ENCODE measurements around the gene GABRR2. TPM values are rescaled to one million over a fixed set of nuclear protein-coding genes. Genes with fewer than 3 reads are reported as not detected.

GABRR2 gene
- total RNA-seq, 1 donor from 2014 or later, result 0.36 TPM

GRCh38 chr6:89347825-89348224, 32.7 kb upstream of the GABRR2 start:
- no peaks in the 10 kb centered on the region for H3K9me3 Mint-ChIP-seq (ENCODE audit: unreplicated experiment)
- peaks cover 2% of the 10 kb centered on the region for H3K27me3 Mint-ChIP-seq (ENCODE audit: unreplicated experiment)
- H3K27ac Mint-ChIP-seq (ENCODE audit: unreplicated experiment), result no peak overlapping the region
- no peak for TF ChIP-seq CTCF (IDR thresholded peaks at IDR 0.05; ENCODE audit: unreplicated experiment)
- H3K4me3 Mint-ChIP-seq (ENCODE audit: unreplicated experiment), result no peak overlapping the region
- DNase-seq (ENCODE audit: low spot score), result no peak
- H3K36me3 Mint-ChIP-seq (ENCODE audit: low read depth, unreplicated experiment), result peaks cover 5% of the 10 kb centered on the region
- H3K4me1 Mint-ChIP-seq (ENCODE audit: unreplicated experiment), result peaks cover 53% of the 10 kb centered on the region

- no peak overlapping the region for H3K27ac Mint-ChIP-seq (ENCODE audit: unreplicated experiment)
- H3K9me3 Mint-ChIP-seq (ENCODE audit: unreplicated experiment), result no peaks in the 10 kb centered on the region
- peaks cover 49% of the 10 kb centered on the region for H3K4me1 Mint-ChIP-seq (ENCODE audit: unreplicated experiment)
- no peak for DNase-seq (ENCODE audit: low spot score)
- peaks cover 8% of the 10 kb centered on the region for H3K36me3 Mint-ChIP-seq (ENCODE audit: low read depth, unreplicated experiment)
- H3K4me3 Mint-ChIP-seq (ENCODE audit: unreplicated experiment), result no peak overlapping the region
- TF ChIP-seq CTCF (IDR thresholded peaks at IDR 0.05; ENCODE audit: unreplicated experiment), result no peak
- peaks cover 2% of the 10 kb centered on the region for H3K27me3 Mint-ChIP-seq (ENCODE audit: unreplicated experiment)
These were observed 31.3 kb upstream of the GABRR2 start for GRCh38 chr6:89346433-89346832.

- TF ChIP-seq CTCF (IDR thresholded peaks at IDR 0.05; ENCODE audit: unreplicated experiment), result no peak
- Mint-ChIP-seq H3K36me3 (ENCODE audit: low read depth, unreplicated experiment) (peaks cover 21% of the 10 kb centered on the region), H3K27ac (ENCODE audit: unreplicated experiment) (no peak overlapping the region), H3K4me3 (ENCODE audit: unreplicated experiment) (no peak overlapping the region), H3K9me3 (ENCODE audit: unreplicated experiment) (no peaks in the 10 kb centered on the region), H3K27me3 (ENCODE audit: unreplicated experiment) (peaks cover 2% of the 10 kb centered on the region), H3K4me1 (ENCODE audit: unreplicated experiment) (peaks cover 7% of the 10 kb centered on the region)
- no peak for DNase-seq (ENCODE audit: low spot score)
These were observed 24.5 kb upstream of the GABRR2 start for GRCh38 chr6:89339565-89339964.

- no peak for TF ChIP-seq CTCF (IDR thresholded peaks at IDR 0.05; ENCODE audit: unreplicated experiment)
- Mint-ChIP-seq H3K36me3 (ENCODE audit: low read depth, unreplicated experiment) (peaks cover 19% of the 10 kb centered on the region), H3K4me1 (ENCODE audit: unreplicated experiment) (no peaks in the 10 kb centered on the region), H3K4me3 (ENCODE audit: unreplicated experiment) (no peak overlapping the region), H3K27me3 (ENCODE audit: unreplicated experiment) (peaks cover 4% of the 10 kb centered on the region), H3K9me3 (ENCODE audit: unreplicated experiment) (no peaks in the 10 kb centered on the region), H3K27ac (ENCODE audit: unreplicated experiment) (no peak overlapping the region)
- DNase-seq (ENCODE audit: low spot score), result no peak
These were observed 20.1 kb upstream of the GABRR2 start for GRCh38 chr6:89335164-89335563.

GRCh38 chr6:89330910-89331309, 15.8 kb upstream of the GABRR2 start:
- DNase-seq (ENCODE audit: low spot score), result no peak
- Mint-ChIP-seq H3K4me3 (ENCODE audit: unreplicated experiment) (no peak overlapping the region), H3K9me3 (ENCODE audit: unreplicated experiment) (no peaks in the 10 kb centered on the region), H3K27ac (ENCODE audit: unreplicated experiment) (no peak overlapping the region), H3K36me3 (ENCODE audit: low read depth, unreplicated experiment) (peaks cover 14% of the 10 kb centered on the region), H3K4me1 (ENCODE audit: unreplicated experiment) (no peaks in the 10 kb centered on the region), H3K27me3 (ENCODE audit: unreplicated experiment) (peaks cover 2% of the 10 kb centered on the region)
- no peak for TF ChIP-seq CTCF (IDR thresholded peaks at IDR 0.05; ENCODE audit: unreplicated experiment)

Measured in endothelial cell (in vitro differentiated cells).